Mesothelial cell of epicardium (in vitro differentiated cells): Measurements from ENCODE around the gene MUC16. TPM values are rescaled to one million over a fixed set of nuclear protein-coding genes. Genes with fewer than 3 reads are reported as not detected.
"Not testable (repeated sequence)": the region's sequence is repeated elsewhere in the genome, so short reads cannot be mapped to it uniquely, and the experiment has no call there.

Source experiments
- DNase-seq, 2 experiments: peaks; one replicate each; pipeline ENCODE4 v3.0.0; 2021; ENCODE audit warnings: low spot score in 2 of 2; ENCODE audit not compliant: unreplicated experiment in 2 of 2
- H3K27ac Mint-ChIP-seq: 2 replicates; pipeline ENCODE4 v1.8.0; 2021; ENCODE audit warnings: mixed read lengths
- H3K27me3 Mint-ChIP-seq: 2 replicates; pipeline ENCODE4 v1.8.0; 2021; ENCODE audit warnings: low read depth, mixed read lengths
- H3K36me3 Mint-ChIP-seq: 2 replicates; pipeline ENCODE4 v1.8.0; 2021; ENCODE audit warnings: mixed read lengths
- H3K4me1 Mint-ChIP-seq: 2 replicates; pipeline ENCODE4 v1.8.0; 2021; ENCODE audit warnings: mixed read lengths
- H3K4me3 Mint-ChIP-seq: 2 replicates; pipeline ENCODE4 v1.8.0; 2021; ENCODE audit warnings: mild to moderate bottlenecking, moderate library complexity, mixed read lengths
- H3K9me3 Mint-ChIP-seq: 2 replicates; pipeline ENCODE4 v1.8.0; 2021; ENCODE audit warnings: mixed read lengths
- total RNA-seq: library from RNA; stranded (reverse); gene quantifications from 3 replicates; pipeline ENCODE4 v1.2.1, GENCODE V29; 2021
- TF ChIP-seq, protein P1 (sequence below): fragments of 200-600 bp; sonication (generic); IDR thresholded peaks from one replicate; pipeline ENCODE4 v1.5.0; 2021; ENCODE audit warnings: antibody characterized with exemption; ENCODE audit not compliant: unreplicated experiment

Gene MUC16
- 0.60 to 1.1 TPM (median 0.66 TPM) in 3 replicates for total RNA-seq

GRCh38 chr19:9009935-9010651 lies at the start of gene MUC16:
Gene MUC16, minus strand, starts transcription at chr19:9010409.
- Mint-ChIP-seq H3K9me3 (peaks cover 4% of the 10 kb centered on the region), H3K27me3 (no peaks in the 10 kb centered on the region), H3K4me3 (no peak within 1 kb of the TSS), H3K4me1 (peaks cover 4% of the 10 kb centered on the region), H3K36me3 (no peaks in the 10 kb centered on the region), H3K27ac (no peak within 1 kb of the TSS)
- TF ChIP-seq, protein P1, sequence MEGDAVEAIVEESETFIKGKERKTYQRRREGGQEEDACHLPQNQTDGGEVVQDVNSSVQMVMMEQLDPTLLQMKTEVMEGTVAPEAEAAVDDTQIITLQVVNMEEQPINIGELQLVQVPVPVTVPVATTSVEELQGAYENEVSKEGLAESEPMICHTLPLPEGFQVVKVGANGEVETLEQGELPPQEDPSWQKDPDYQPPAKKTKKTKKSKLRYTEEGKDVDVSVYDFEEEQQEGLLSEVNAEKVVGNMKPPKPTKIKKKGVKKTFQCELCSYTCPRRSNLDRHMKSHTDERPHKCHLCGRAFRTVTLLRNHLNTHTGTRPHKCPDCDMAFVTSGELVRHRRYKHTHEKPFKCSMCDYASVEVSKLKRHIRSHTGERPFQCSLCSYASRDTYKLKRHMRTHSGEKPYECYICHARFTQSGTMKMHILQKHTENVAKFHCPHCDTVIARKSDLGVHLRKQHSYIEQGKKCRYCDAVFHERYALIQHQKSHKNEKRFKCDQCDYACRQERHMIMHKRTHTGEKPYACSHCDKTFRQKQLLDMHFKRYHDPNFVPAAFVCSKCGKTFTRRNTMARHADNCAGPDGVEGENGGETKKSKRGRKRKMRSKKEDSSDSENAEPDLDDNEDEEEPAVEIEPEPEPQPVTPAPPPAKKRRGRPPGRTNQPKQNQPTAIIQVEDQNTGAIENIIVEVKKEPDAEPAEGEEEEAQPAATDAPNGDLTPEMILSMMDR: no peak
- DNase-seq: no peak

GRCh38 chr19:9058905-9059667 lies 48.9 kb upstream of the MUC16 start:
- DNase-seq: no peak
- TF ChIP-seq, protein P1: no peak
- no peaks in the 10 kb centered on the region for H3K36me3 Mint-ChIP-seq
- no peaks in the 10 kb centered on the region for H3K9me3 Mint-ChIP-seq
- H3K27me3 Mint-ChIP-seq: peaks cover 2% of the 10 kb centered on the region
- no peak overlapping the region for H3K4me3 Mint-ChIP-seq
- peaks cover 34% of the 10 kb centered on the region for H3K4me1 Mint-ChIP-seq
- peak overlapping the region; percentile 84 for H3K27ac Mint-ChIP-seq

DNA sequence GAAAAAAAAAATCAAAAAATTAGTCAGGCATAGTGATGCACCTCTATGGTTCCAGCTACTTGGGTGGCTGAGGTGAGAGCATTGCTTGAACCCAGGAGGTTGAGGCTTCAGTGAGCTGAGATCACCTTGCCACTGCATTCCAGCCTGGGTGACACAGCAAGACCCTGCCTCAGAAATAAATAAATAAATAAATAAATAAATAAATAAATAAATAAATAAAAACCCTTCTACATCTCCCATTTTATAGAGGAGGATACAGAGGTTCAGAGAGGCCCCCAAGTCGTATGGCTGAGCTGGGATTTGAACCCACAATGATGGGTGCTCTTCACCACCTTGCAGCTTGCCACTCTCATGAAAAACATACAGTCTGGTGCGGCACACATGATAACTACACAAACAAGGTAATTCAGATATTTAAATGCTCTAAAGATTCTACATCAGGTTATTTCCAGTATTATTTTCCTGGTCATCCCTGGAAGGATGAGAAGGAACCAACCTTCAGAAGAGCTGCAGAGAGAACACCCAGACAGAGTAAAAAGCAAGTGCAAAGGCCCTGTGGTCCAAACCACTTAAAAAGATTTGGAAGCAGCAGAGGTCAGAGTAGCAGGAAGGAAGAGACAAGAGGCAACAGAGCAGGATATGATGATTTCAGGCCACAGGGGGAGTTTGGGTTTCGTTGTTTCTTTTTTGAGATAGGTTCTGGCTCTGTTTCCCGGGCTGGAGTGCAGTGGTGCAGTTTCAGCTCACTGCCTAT lies 47.5 kb upstream of the MUC16 start:
- Mint-ChIP-seq H3K4me3 (no peak overlapping the region), H3K36me3 (no peaks in the 10 kb centered on the region), H3K27me3 (peaks cover 2% of the 10 kb centered on the region), H3K4me1 (peaks cover 36% of the 10 kb centered on the region), H3K9me3 (no peaks in the 10 kb centered on the region), H3K27ac (no peak overlapping the region)
- DNase-seq: no peak
- TF ChIP-seq, protein P1: no peak

- not testable (repeated sequence) for H3K36me3 Mint-ChIP-seq, DNase-seq, H3K27ac Mint-ChIP-seq, H3K4me3 Mint-ChIP-seq, H3K9me3 Mint-ChIP-seq, H3K27me3 Mint-ChIP-seq
- H3K4me1 Mint-ChIP-seq: peaks cover 36% of the 10 kb centered on the region
Measured at GRCh38 chr19:9056131-9056530, 45.9 kb upstream of the MUC16 start.

- TF ChIP-seq, protein P1: no peak
- no peaks in the 10 kb centered on the region for H3K36me3 Mint-ChIP-seq
- peaks cover 32% of the 10 kb centered on the region for H3K4me1 Mint-ChIP-seq
- H3K4me3 Mint-ChIP-seq: no peak overlapping the region
- peak overlapping the region; percentile 86 for H3K27ac Mint-ChIP-seq
- DNase-seq: peak; percentile 31 to 56
- peaks cover 2% of the 10 kb centered on the region for H3K27me3 Mint-ChIP-seq
- H3K9me3 Mint-ChIP-seq: no peaks in the 10 kb centered on the region
Measured at GRCh38 chr19:9054765-9055164, 44.6 kb upstream of the MUC16 start.
